Vagina (tissue), 2 donors: ENCODE results near the gene SLC43A1. TPM values are rescaled to one million over a fixed set of nuclear protein-coding genes. Genes with fewer than 3 reads are reported as not detected.

Source experiments
- DNase-seq, 2 donors: peaks; one replicate each; pipeline ENCODE4 v3.0.0-alpha.2; 2017; ENCODE audit errors: extremely low spot score in 2 of 2
- H3K27ac ChIP-seq: fragments of 200-600 bp; sonication (generic); one replicate; pipeline ENCODE4 v1.5.1; 2019
- H3K27me3 ChIP-seq: fragments of 200-600 bp; sonication (generic); one replicate; pipeline ENCODE4 v1.5.1; 2019
- H3K36me3 ChIP-seq, 2 donors: fragments of 200-600 bp; sonication (generic); one replicate each; pipeline ENCODE4 v1.5.1; 2017 to 2019
- H3K4me1 ChIP-seq: fragments of 200-600 bp; sonication (generic); one replicate; pipeline ENCODE4 v1.5.1; 2019
- H3K4me3 ChIP-seq, 2 donors: fragments of 200-600 bp; sonication (generic); 1 replicate in 1 of 2; 2 replicates in 1 of 2; pipeline ENCODE4 v1.5.1; 2016 to 2019
- H3K9me3 ChIP-seq: fragments of 200-600 bp; sonication (generic); one replicate; pipeline ENCODE4 v1.5.1; 2019
- POLR2A ChIP-seq, 2 donors: fragments of 450-650 bp; IDR thresholded peaks; one replicate each; pipeline ENCODE4 v1.6.1; 2017; ENCODE audit warnings: antibody characterized with exemption in 2 of 2, mild to moderate bottlenecking in 2 of 2, moderate library complexity in 2 of 2
- POLR2AphosphoS5 ChIP-seq, 2 donors: sonication (generic); formaldehyde crosslinking; IDR thresholded peaks; one replicate each; pipeline ENCODE4 v1.9.0; 2017; ENCODE audit warnings: antibody characterized with exemption in 2 of 2, mild to moderate bottlenecking in 2 of 2, low read depth in 1 of 2; ENCODE audit not compliant: insufficient read depth in 1 of 2
- intact Hi-C: fragments of 100-400 bp; cut with DNase I; formaldehyde crosslinking; loops from one replicate; pipeline ENCODE4 v1.15.1; 2023
- total RNA-seq: library from RNA; depleted of rRNA; stranded (reverse); fragments of >200 nt; gene quantifications from one replicate; pipeline ENCODE4 v1.2.3, GENCODE V29; 2016
- TF ChIP-seq, protein P1 (sequence below), 3 experiments: fragments of 450-650 bp in 2 of 3; fragments of 200-600 bp in 1 of 3; sonication (generic) in 1 of 3; IDR thresholded peaks; one replicate each; pipeline ENCODE4 v1.5.1; 2017 to 2019; ENCODE audit warnings: antibody characterized with exemption in 3 of 3, mild to moderate bottlenecking in 2 of 3, moderate library complexity in 2 of 3

Gene SLC43A1
- total RNA-seq, 1 donor from 2014 or later, result 22.6 TPM

DNA sequence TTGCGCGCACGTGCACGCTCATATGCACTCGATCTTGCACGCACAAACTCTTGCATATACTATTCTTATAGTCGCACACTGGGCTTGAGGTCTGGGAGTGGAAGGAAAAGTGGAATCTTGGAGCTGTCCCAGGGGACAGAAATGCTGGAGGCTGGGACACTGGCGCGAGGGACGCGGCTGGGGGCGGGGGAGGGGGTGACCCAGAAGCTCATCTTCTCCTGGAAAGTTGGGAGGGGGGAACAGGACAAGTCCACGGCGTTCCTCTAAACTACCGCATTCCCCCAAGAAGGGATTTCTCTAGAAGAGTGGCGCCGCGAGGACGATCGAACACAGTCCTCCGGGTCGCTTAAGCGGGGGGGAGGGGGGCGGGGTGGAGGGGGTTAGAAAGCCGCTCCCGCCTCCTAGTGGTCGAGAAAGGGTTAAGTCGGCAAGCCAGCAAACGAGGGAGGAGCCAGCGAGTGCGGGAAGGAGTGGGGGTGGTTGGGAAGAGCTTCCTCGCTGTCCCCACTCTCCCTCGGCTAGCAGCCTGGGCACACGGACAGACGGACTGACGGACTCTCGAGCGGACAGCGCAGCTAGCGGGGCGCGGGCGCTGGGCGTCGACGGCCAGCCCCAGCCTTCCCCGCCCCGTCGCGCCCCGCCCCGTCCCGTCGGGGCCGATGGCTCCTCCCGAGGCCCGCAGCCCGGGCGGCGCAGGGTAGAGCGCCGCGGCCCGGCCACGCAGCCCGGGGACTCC, 55.3 kb downstream of the SLC43A1 start, which contains the start of gene RTN4RL2:
Gene RTN4RL2 (plus strand): TSS at position 507 of the 736 bp plus-strand sequence. CDS start 338 bp downstream, outside the sequence.
- H3K27me3 ChIP-seq, result no peaks in the 10 kb centered on the region
- H3K9me3 ChIP-seq, result no peaks in the 10 kb centered on the region
- H3K27ac ChIP-seq, result no peak within 1 kb of the TSS
- H3K4me1 ChIP-seq, result peaks cover 39% of the 10 kb centered on the region
- peak within 1 kb of the TSS; percentile 41 to 57 for H3K4me3 ChIP-seq
- DNase-seq, result no peak
- no peaks in the 10 kb centered on the region for H3K36me3 ChIP-seq
- TF ChIP-seq, protein P1, sequence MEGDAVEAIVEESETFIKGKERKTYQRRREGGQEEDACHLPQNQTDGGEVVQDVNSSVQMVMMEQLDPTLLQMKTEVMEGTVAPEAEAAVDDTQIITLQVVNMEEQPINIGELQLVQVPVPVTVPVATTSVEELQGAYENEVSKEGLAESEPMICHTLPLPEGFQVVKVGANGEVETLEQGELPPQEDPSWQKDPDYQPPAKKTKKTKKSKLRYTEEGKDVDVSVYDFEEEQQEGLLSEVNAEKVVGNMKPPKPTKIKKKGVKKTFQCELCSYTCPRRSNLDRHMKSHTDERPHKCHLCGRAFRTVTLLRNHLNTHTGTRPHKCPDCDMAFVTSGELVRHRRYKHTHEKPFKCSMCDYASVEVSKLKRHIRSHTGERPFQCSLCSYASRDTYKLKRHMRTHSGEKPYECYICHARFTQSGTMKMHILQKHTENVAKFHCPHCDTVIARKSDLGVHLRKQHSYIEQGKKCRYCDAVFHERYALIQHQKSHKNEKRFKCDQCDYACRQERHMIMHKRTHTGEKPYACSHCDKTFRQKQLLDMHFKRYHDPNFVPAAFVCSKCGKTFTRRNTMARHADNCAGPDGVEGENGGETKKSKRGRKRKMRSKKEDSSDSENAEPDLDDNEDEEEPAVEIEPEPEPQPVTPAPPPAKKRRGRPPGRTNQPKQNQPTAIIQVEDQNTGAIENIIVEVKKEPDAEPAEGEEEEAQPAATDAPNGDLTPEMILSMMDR (IDR thresholded peaks at IDR 0.05), result no peak
- no peak for TF ChIP-seq POLR2AphosphoS5 (IDR thresholded peaks at IDR 0.05; ENCODE audit: insufficient read depth in 1 of 2, low read depth in 1 of 2)
- TF ChIP-seq POLR2A (IDR thresholded peaks at IDR 0.05), result no peak
- intact Hi-C loops, result no loop called here

DNA sequence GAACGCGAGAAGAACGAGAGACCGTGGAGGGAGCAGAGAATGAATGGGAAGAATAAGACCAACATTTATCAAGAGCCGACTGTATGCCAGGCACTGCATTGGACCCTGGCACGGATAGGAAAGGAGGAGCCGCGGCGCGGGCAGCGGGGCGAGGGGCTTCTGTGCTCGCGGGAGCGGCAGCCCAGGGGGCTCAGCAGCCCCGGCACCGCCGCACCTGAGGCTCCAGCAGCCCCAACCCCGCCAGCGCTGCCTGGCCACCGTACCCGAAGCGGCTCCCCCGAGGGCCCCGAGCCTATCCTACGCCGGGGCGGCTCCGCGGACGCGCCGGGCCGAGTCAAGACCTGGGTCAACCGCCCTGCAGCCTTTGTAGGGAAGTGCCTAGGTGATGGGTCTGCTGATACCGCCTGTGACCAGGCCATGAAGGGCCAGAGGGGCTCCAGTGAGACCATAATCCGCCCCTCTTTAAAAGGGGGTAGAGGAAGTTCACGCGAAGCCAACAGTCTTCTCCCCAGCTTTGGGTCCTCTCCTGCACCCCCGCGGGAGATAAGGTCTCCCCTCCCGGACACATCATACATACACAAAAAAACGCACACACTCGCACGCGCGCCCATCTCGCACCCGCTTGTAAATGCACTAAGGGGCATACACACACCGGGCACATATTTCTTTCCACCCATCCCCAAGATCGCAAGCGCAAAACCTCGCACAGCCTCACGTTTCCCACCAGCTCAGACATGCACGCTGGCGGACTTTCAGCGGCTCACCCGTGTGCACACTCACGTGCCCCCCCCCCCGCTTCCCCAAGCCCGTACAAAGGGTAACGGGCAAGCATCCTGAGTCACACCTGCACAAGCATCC, 56.1 kb downstream of the SLC43A1 start:
- DNase-seq, result no peak
- no peaks in the 10 kb centered on the region for H3K27me3 ChIP-seq
- H3K4me1 ChIP-seq, result peaks cover 39% of the 10 kb centered on the region
- no peak overlapping the region for H3K27ac ChIP-seq
- intact Hi-C loops, result loop anchor here (2.0 to 10.0 kb wide), 2 partner anchors 67 to 185 kb away; partner anchors contain the start of gene YPEL4
- peak overlapping the region; percentile 41 to 57 for H3K4me3 ChIP-seq
- H3K36me3 ChIP-seq, result no peaks in the 10 kb centered on the region
- TF ChIP-seq POLR2A (IDR thresholded peaks at IDR 0.05) (no peak), POLR2AphosphoS5 (IDR thresholded peaks at IDR 0.05; ENCODE audit: insufficient read depth in 1 of 2, low read depth in 1 of 2) (no peak)
- TF ChIP-seq, protein P1 (IDR thresholded peaks at IDR 0.05), result no peak
- no peaks in the 10 kb centered on the region for H3K9me3 ChIP-seq

DNA sequence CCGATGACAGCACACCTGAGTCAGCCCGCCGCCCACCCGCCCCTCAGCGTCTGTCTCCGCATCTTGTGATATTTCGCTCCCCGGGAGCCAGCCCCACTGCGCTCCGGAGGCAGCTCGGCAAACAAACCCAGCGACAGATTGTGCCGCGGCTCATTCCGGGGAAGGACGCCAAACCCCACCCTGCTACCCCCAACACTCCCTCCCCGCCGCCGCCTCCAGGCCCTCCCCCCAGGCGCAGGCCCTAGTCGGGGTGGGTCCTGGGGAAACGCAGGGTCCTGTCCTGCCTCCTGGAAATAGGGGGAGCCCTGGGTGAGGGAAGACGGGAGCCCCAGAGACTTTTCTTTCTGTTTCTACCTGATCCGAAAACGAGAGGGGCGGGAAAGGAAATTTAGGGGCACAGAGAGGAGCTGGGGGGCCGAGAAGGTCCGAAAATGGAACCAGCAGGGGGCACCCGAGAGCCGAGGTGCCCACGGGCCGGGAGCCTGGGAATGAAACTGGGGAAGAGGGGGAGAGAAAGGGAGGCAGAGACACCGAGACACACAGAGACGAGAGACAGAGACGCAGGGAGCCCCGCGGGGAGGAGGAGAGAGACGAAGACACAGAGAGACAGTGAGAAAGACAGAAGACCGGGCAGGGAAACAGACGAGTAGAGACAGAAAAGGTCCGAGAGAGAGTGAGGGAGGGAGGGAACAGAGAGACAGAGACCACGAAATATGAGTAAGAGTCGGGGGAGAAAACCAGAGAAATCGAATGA, 56.9 kb downstream of the SLC43A1 start:
- no peaks in the 10 kb centered on the region for H3K36me3 ChIP-seq
- intact Hi-C loops, result loop anchor here (2.0 to 10.0 kb wide), 2 partner anchors 68 to 186 kb away; partner anchors contain the start of gene YPEL4
- H3K27me3 ChIP-seq, result no peaks in the 10 kb centered on the region
- TF ChIP-seq, protein P1 (IDR thresholded peaks at IDR 0.05), result peak; percentile 18 to 86 (median 73)
- no peak for TF ChIP-seq POLR2A (IDR thresholded peaks at IDR 0.05)
- peak in 1 of 2 donors; percentile 37 for TF ChIP-seq POLR2AphosphoS5 (IDR thresholded peaks at IDR 0.05; ENCODE audit: insufficient read depth in 1 of 2, low read depth in 1 of 2)
- peak overlapping the region; percentile 41 to 57 for H3K4me3 ChIP-seq
- no peak for DNase-seq
- peaks cover 39% of the 10 kb centered on the region for H3K4me1 ChIP-seq
- no peak overlapping the region for H3K27ac ChIP-seq
- H3K9me3 ChIP-seq, result no peaks in the 10 kb centered on the region

DNA sequence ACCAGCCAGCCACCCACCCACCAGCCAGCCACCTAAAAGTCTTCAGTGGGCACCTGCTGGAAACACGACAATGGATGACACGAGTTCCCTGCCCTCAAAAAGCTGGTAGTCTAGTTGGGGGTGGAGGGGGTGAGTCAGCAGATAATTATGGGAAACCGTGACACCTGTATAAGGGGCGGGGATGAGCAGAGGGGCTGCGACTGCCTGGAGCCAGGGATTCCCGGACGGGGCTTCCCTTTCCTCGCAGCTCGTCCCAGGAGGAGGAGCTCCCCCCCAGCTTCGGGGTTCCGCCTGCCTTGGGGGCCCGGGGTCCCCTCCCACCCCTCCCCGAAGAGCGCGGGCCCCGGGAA, 57.5 kb downstream of the SLC43A1 start:
- Histone ChIP-seq H3K27ac (no peak overlapping the region), H3K36me3 (no peaks in the 10 kb centered on the region), H3K4me3 (peak overlapping the region; percentile 41 to 57), H3K27me3 (no peaks in the 10 kb centered on the region), H3K4me1 (peaks cover 39% of the 10 kb centered on the region), H3K9me3 (no peaks in the 10 kb centered on the region)
- DNase-seq, result no peak
- intact Hi-C loops, result loop anchor here (2.0 to 10.0 kb wide), 2 partner anchors 69 to 187 kb away; partner anchors contain the start of gene YPEL4
- TF ChIP-seq, protein P1 (IDR thresholded peaks at IDR 0.05), result no peak
- TF ChIP-seq POLR2AphosphoS5 (IDR thresholded peaks at IDR 0.05; ENCODE audit: insufficient read depth in 1 of 2, low read depth in 1 of 2) (no peak), POLR2A (IDR thresholded peaks at IDR 0.05) (no peak)
